Stimulated activated naive B cell treated with anti-CD40 and anti-IgM and Interleukin-4, amounts not matched to agents 10 μg/mL and 1 μg/mL and 100 μg/mL, for 72 hours (primary cell): ENCODE measurements around the gene MR1.

ENCODE experiments used
- ATAC-seq, 2 donors: fragments of 150-1000 bp; cut with Tn5 transposase; replicated peaks; 2 replicates each; pipeline ENCODE4 v1.10.0; 2021; ENCODE audit warnings: moderate library complexity in 1 of 2
- DNase-seq: peaks from one replicate; pipeline ENCODE4 v3.0.0; 2021
- H3K27ac Mint-ChIP-seq: one replicate; pipeline ENCODE4 v1.8.0; 2022; ENCODE audit warnings: mild to moderate bottlenecking, mixed read lengths
- H3K27me3 Mint-ChIP-seq, 2 donors: one replicate each; pipeline ENCODE4 v1.8.0; 2022; ENCODE audit warnings: mixed read lengths in 2 of 2
- H3K36me3 Mint-ChIP-seq, 2 donors: one replicate each; pipeline ENCODE4 v1.8.0; 2022; ENCODE audit warnings: mixed read lengths in 2 of 2, mild to moderate bottlenecking in 1 of 2
- H3K4me1 Mint-ChIP-seq, 2 donors: one replicate each; pipeline ENCODE4 v1.8.0; 2022; ENCODE audit warnings: mixed read lengths in 2 of 2, mild to moderate bottlenecking in 1 of 2
- H3K4me3 Mint-ChIP-seq, 2 donors: one replicate each; pipeline ENCODE4 v1.8.0; 2022; ENCODE audit warnings: mild to moderate bottlenecking in 2 of 2, mixed read lengths in 2 of 2, moderate library complexity in 1 of 2
- H3K9me3 Mint-ChIP-seq, 2 donors: one replicate each; pipeline ENCODE4 v1.8.0; 2022; ENCODE audit warnings: mixed read lengths in 2 of 2, mild to moderate bottlenecking in 1 of 2

MR1 gene

DNA sequence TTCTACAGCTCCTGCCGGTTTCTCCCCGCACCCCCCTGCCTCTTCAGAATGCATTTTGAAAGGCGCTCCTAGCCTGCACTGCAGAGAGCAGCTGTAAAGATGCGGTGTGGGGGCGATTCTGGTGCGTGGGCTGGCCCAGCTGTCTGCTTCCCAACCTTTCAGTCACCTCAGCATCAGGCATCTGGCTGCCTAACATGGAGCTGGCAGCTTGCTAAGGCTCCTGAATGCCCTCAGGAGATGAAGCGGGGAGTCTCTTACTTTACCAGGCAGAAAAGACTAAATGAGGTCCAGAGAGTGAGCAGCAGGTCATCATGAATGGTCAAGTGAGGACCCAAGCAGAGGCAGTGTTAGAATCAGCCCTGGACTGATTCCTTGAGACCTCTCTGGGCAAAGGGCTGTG lies 63.5 kb downstream of the MR1 start:
- no peak for ATAC-seq
- Mint-ChIP-seq H3K9me3 (no peaks in the 10 kb centered on the region), H3K4me3 (no peak overlapping the region), H3K36me3 (peaks cover 30 to 50% of the 10 kb centered on the region in 2 donors), H3K27me3 (no peaks in the 10 kb centered on the region), H3K27ac (peak overlapping the region; percentile 70), H3K4me1 (peaks cover 66 to 91% of the 10 kb centered on the region in 2 donors)
- no peak for DNase-seq

DNA sequence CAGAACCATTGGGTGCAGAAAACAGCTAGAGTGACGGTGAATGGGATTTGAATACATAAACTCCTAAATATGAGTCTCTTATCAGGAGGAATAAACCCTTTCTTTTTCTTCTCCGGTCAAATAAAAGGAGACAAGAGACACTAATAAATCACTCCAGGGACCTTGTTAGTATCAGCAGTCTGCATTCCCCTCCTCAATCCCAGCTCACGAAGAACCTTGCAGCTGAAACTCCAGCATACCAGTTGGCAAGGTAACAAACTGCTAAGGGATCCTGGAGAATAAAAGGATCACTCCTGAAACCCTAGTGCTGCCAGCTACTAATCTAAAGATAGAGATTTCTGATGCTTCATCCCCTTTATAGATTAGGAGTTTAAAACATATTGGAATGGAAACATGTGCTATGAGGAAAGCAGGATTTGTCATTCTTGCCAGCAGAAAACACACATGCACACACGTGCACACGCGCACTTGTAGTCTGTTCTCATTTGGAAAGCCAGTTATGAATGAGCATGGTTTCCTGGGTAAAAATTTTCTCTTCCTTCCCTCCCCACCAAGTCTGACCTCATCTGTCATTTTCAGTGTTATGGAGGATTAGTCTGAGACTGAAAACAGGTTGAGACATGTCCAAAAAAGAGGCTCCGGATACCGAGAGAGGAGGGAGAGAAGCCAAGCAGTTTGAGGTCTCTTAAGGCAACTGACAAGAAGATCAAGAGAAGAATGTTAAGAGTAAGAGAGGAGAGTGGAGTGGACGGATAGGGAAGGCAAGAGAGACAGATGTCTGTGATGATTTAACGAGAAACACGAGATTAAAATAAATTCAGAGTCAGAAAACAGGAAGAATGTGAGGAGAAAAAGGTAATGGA lies 65.6 kb downstream of the MR1 start:
- Mint-ChIP-seq H3K27ac (peak overlapping the region; percentile 97), H3K9me3 (no peaks in the 10 kb centered on the region), H3K36me3 (peaks cover 17 to 30% of the 10 kb centered on the region in 2 donors), H3K4me1 (peaks cover 65 to 96% of the 10 kb centered on the region in 2 donors), H3K27me3 (no peaks in the 10 kb centered on the region), H3K4me3 (peak overlapping the region; percentile 74 to 79)
- DNase-seq (peak; percentile 39), ATAC-seq (peak; percentile 84 to 88)

DNA sequence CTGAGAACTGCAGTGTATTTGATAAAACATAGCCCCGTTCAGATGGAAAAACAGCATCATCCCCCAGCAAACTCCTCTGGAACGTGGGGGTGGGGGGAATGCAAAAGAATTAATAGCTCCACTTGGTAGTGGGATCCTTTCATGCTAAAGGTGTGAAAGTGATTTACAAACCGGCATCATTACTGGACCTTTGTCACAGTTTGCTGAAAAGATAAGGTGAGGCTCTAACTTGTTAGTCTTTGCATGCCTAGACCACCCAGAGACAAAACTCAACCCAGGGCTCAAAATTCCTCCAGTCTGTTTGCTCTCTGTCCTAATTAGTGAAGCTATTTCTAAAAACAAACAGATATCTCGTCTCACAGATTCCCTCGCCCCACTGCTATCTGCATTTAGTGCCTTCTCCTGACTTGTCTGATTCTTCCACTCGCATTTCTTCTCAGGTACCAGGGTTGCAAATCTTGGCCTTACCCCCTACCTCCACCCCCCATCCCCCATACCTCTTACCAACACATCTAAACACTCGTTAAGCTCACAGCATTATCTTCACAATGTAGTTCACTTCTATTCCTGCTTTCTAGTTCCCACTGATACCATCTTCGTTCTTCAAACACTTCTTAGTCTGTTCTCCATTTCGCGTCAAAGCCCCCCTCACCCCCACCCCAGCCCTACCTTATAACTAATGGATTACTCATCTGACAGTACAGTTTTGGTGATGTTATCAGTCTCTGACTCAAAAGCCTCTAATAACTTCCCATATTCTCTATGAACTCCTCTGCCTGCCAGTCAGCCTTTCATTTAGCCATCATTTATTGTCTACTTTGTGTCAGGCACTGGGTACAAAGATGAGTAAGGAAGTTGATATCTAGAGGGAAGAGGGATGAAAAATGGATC lies 66.5 kb downstream of the MR1 start:
- H3K27ac Mint-ChIP-seq: peak overlapping the region; percentile 97
- H3K27me3 Mint-ChIP-seq: no peaks in the 10 kb centered on the region
- H3K9me3 Mint-ChIP-seq: no peaks in the 10 kb centered on the region
- peaks cover 62 to 91% of the 10 kb centered on the region in 2 donors for H3K4me1 Mint-ChIP-seq
- ATAC-seq: peak; percentile 12 to 18
- H3K36me3 Mint-ChIP-seq: peaks cover 10 to 22% of the 10 kb centered on the region in 2 donors
- peak overlapping the region; percentile 74 to 79 for H3K4me3 Mint-ChIP-seq
- DNase-seq: peak; percentile 13

DNA sequence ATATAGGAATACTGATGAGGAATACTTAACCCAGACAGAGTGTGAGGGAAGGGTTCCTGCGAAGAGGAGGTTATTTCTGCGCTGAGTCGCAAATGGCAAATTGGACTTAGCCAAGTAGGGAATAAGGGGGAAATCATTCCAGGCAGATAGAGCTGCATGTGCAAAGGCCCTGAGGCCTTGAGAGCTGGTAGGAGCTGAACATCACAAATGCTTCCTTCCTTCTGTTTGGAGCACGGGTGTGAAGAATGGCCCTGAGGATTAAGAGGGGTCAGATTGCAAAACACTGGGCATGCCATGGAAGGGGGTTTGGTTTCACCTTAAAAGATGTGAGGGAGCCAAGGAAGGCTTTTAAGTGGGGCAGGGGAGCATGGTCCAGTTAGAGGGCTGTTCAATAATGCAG lies 67.2 kb downstream of the MR1 start:
- peaks cover 8 to 16% of the 10 kb centered on the region in 2 donors for H3K36me3 Mint-ChIP-seq
- H3K4me3 Mint-ChIP-seq: peak overlapping the region in 1 of 2 donors; percentile 51
- H3K27ac Mint-ChIP-seq: peak overlapping the region; percentile 75
- DNase-seq (no peak), ATAC-seq (no peak)
- no peaks in the 10 kb centered on the region for H3K9me3 Mint-ChIP-seq
- peaks cover 60 to 89% of the 10 kb centered on the region in 2 donors for H3K4me1 Mint-ChIP-seq
- H3K27me3 Mint-ChIP-seq: no peaks in the 10 kb centered on the region

DNA sequence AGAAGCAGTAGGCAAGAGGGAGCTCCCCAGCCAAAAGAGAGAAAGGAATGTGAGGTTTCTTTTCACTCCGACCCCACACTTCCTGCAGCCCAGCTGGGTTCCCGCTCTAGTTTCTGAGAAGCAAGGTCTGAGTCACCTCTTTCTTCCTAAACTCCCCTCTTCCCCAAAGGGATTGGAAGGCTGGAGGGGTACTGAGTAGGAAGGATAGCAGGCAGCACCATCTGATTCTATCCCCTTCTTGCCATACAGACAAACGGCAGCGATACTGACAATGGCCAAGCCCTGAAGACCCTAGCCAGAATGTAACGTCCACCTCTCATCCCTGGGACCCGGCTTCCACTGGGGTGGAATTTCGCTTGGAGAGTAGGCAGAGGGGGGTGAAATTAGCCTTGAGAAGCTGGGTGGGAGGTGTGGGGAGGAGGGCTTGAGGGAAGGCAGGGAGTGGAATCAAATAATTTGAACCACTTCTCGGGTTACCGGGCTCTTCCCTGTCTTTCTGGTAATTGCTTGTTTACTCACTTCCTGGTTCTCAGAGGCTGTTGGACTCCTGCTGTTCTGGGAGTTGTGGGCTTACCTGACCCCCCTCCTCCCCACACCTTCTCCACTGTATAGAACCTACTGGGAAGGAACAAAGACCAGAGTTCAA lies 67.9 kb downstream of the MR1 start:
- DNase-seq (no peak), ATAC-seq (no peak)
- H3K27me3 Mint-ChIP-seq: no peaks in the 10 kb centered on the region
- H3K36me3 Mint-ChIP-seq: peaks cover 4 to 9% of the 10 kb centered on the region in 2 donors
- H3K9me3 Mint-ChIP-seq: no peaks in the 10 kb centered on the region
- peaks cover 61 to 89% of the 10 kb centered on the region in 2 donors for H3K4me1 Mint-ChIP-seq
- H3K27ac Mint-ChIP-seq: no peak overlapping the region
- no peak overlapping the region for H3K4me3 Mint-ChIP-seq

DNA sequence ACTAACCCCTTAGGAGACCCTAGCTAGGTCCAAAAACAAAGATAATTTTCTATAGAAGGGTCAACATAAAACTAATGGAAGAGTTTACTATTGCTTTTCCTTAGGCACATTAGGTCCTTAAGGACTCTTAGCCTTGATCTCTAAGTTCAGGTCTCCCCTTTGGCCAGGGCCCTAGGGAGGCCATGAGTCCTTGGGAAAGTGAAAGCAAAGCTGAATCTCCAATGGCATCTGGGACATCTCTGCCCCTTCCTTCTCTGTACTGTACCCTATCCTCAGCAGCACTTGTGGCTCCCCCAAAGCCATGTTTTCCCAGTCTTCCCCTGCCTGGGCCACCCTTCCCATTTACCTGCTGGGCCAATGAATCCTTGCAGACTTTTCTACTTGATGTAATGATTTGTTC lies 69.1 kb downstream of the MR1 start:
- peaks cover 64 to 89% of the 10 kb centered on the region in 2 donors for H3K4me1 Mint-ChIP-seq
- DNase-seq: no peak
- no peak overlapping the region for H3K4me3 Mint-ChIP-seq
- H3K27ac Mint-ChIP-seq: no peak overlapping the region
- H3K36me3 Mint-ChIP-seq: peaks cover 4 to 8% of the 10 kb centered on the region in 2 donors
- no peaks in the 10 kb centered on the region for H3K9me3 Mint-ChIP-seq
- ATAC-seq: no peak
- H3K27me3 Mint-ChIP-seq: no peaks in the 10 kb centered on the region

DNA sequence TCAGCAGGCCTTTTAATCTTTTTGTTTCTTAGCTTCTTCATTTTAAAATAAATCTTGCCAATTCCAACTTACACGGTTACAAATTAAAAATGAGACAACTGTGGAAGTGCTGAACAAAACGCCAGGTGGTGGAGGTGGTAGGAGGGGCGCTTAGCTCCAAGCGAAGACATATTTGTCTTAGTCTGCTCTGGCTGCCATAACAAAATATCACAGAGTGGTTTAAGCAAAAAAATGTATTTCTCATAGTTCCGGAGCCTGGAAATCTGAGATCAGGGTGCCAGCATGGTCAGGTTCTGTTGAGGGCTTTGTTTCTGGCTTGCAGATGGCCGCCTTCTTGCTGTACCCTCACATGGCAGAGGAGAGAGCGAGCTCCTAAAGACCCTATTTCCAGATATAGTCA lies 69.6 kb downstream of the MR1 start:
- Mint-ChIP-seq H3K27ac (no peak overlapping the region), H3K9me3 (no peaks in the 10 kb centered on the region), H3K4me3 (no peak overlapping the region), H3K36me3 (peaks cover 0 to 4% of the 10 kb centered on the region in 2 donors), H3K27me3 (no peaks in the 10 kb centered on the region), H3K4me1 (peaks cover 59 to 85% of the 10 kb centered on the region in 2 donors)
- DNase-seq (no peak), ATAC-seq (no peak)

DNA sequence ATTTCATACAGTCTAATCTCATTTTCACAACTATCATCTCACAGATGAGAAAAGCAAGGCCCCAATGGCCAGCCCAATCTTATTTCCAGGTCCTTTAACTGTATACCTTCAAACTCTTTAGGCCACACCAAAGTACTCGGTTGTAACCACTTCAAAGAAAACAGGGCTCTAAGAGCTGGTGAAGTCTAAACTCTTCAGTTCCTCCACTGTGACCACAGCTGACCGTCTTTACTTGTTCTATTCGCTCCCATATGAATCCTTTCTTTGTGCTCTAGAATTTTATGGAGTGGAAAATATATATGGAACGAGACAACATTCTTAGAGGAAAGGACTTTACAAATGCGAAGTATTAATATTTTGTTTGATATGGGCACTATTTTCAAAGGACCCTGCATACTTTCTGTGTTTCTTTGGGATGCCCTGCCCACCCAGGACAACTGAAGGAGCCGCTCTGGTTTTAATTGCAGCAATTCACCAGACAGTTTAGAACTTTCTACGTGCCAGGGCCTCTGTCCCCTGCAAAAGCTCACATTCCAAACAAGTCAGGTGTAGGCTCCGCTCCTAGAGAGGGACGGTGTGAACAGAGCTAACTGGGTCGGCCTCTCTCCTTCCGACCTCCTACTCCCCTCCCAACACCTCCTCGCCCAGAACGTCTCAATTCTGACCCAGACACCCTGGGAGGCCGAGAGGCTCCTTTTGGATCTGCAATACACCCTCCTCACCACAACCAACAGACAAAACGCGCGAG lies 70.4 kb downstream of the MR1 start:
- Mint-ChIP-seq H3K27me3 (no peaks in the 10 kb centered on the region), H3K4me1 (peaks cover 52 to 77% of the 10 kb centered on the region in 2 donors), H3K27ac (peak overlapping the region; percentile 83), H3K36me3 (peaks cover 0 to 4% of the 10 kb centered on the region in 2 donors), H3K4me3 (peak overlapping the region; percentile 76 to 86), H3K9me3 (no peaks in the 10 kb centered on the region)
- ATAC-seq (peak; percentile 58 to 63), DNase-seq (no peak)

DNA sequence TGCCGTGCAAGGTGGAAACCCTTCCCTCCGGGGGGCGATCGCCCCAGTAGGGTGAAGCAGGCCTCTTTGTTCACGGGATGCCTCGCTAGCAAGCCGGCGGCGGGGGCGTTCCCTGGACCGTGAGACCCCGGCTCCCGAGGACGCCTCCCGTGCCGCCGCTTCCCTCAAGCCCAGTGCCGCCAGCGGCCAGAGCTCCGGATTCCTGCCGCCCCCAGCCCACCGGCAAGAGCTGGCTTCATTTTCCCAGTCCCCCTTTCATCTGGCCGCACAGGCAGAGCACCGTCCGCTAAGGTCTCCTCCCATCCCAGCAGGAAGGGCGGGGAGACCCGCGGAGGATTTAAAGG lies 71.0 kb downstream of the MR1 start:
- no peak for ATAC-seq
- H3K4me3 Mint-ChIP-seq: peak overlapping the region; percentile 76 to 86
- DNase-seq: peak; percentile 33
- no peaks in the 10 kb centered on the region for H3K9me3 Mint-ChIP-seq
- no peaks in the 10 kb centered on the region for H3K27me3 Mint-ChIP-seq
- H3K27ac Mint-ChIP-seq: peak overlapping the region; percentile 83
- peaks cover 0 to 4% of the 10 kb centered on the region in 2 donors for H3K36me3 Mint-ChIP-seq
- peaks cover 48 to 76% of the 10 kb centered on the region in 2 donors for H3K4me1 Mint-ChIP-seq

DNA sequence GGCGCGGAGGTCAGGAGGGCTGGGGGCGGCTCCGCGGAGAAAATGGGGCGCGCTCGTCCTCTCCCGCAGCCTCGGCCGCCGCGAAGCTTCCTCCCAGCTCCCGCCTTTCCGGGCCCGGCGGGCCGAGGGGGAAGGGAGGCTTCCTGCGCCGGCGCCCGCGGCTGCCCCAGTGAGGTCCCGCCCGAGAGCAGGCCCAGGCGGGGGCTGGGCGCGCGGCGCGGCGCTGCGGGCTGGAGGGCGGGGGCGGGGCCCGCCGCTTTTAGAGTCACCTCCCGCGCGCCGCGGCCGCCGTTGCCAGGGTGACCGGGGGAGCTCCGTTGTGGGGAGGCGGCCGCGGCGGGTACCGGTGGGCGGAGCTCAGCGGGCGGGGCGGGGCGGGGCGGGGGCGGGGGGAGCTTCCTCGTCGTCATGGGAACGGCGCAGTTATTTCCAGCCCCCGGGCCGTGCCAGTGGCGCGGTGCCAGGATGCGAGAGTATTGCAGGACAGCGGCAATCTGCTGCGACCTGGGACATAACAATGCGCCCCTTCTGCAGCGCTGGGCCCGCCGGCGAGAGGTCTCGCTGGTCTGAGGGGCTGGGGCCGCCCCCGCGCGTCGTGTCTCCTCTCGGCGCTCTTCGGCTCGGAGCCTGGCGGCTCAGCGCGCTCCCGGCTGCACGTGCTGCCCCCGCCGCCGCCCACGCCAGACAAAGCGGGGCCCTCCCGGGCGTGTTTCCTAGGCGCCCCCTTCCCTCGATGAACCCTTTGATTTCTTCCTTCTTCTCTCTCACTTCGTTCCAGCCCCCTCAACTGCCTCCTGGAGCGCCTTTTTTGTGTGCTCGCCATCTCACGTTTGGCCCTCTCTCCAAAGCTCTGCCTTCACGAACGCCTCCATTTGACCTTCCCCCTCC lies 71.6 kb downstream of the MR1 start:
- Mint-ChIP-seq H3K27ac (peak overlapping the region; percentile 83), H3K27me3 (no peaks in the 10 kb centered on the region), H3K4me3 (peak overlapping the region; percentile 76 to 86), H3K9me3 (no peaks in the 10 kb centered on the region), H3K4me1 (peaks cover 46 to 76% of the 10 kb centered on the region in 2 donors), H3K36me3 (peaks cover 0 to 4% of the 10 kb centered on the region in 2 donors)
- ATAC-seq (peak; percentile 86 to 91), DNase-seq (peak; percentile 79)

DNA sequence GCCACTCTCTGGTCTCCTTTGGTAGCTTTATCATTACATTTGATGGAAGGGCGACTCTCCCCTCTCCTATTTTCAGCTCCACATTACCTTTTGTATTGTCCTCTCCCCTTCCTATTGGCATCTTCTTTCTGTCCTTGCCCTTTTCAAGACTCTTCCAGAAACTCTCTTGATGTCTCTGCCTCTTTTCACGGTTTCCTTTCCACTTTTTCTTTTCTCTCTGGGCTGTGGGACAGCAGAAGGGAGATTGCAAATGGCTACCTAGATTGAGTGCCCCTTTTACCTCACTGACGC lies 72.2 kb downstream of the MR1 start:
- DNase-seq (no peak), ATAC-seq (no peak)
- H3K9me3 Mint-ChIP-seq: no peaks in the 10 kb centered on the region
- H3K27ac Mint-ChIP-seq: peak overlapping the region; percentile 44
- H3K36me3 Mint-ChIP-seq: no peaks in the 10 kb centered on the region
- peaks cover 40 to 73% of the 10 kb centered on the region in 2 donors for H3K4me1 Mint-ChIP-seq
- H3K4me3 Mint-ChIP-seq: peak overlapping the region; percentile 76 to 85
- no peaks in the 10 kb centered on the region for H3K27me3 Mint-ChIP-seq

DNA sequence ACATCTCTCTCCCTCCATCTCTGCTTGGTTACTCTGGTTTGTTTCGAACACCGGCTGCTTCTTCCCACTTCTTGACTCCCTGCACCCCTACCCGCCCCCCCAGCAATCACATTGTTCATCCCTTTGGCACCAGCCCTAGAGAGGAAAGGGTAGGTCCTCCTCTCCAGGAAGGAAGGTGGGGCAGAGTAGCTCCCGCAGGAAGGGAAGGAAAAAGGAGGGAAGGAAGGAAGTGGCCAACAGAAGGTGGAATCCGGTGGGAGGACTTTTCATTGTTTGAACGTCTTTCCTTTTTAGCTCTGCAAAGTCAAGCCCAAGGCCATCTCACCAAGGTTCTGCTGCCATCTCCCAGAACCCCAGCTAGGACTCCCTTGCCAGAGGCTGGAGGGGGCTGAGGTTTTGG lies 72.7 kb downstream of the MR1 start:
- H3K4me3 Mint-ChIP-seq: no peak overlapping the region
- no peaks in the 10 kb centered on the region for H3K36me3 Mint-ChIP-seq
- H3K27me3 Mint-ChIP-seq: no peaks in the 10 kb centered on the region
- no peaks in the 10 kb centered on the region for H3K9me3 Mint-ChIP-seq
- no peak overlapping the region for H3K27ac Mint-ChIP-seq
- DNase-seq: no peak
- peaks cover 37 to 73% of the 10 kb centered on the region in 2 donors for H3K4me1 Mint-ChIP-seq
- no peak for ATAC-seq

DNA sequence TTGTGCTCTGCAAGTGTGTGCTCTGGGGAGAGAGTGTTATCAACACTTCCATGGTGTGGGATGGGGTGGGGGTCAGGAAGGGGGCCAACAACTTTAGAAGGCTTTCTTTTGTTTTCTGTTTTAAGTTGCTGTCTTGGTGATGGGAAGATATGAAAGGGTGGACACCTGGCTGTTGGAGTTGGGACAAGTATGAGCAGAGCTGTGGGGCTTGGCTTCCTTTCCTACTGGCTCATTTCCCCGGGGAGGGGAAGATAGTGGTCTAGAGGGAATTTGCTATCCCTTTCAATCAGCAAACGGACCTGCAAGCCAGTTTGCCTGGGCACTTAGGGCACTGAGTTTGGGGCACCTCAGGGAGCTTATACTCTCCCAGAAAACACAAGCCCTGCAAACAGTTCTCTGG lies 73.9 kb downstream of the MR1 start:
- H3K27ac Mint-ChIP-seq: no peak overlapping the region
- ATAC-seq: no peak
- DNase-seq: no peak
- no peaks in the 10 kb centered on the region for H3K27me3 Mint-ChIP-seq
- no peaks in the 10 kb centered on the region for H3K9me3 Mint-ChIP-seq
- H3K36me3 Mint-ChIP-seq: no peaks in the 10 kb centered on the region
- H3K4me3 Mint-ChIP-seq: no peak overlapping the region
- H3K4me1 Mint-ChIP-seq: peaks cover 39 to 76% of the 10 kb centered on the region in 2 donors
